Activated naive CD4-positive, alpha-beta T cell treated with anti-CD3 and anti-CD28 coated beads, Interleukin-2, amount 50 U/mL, for 72 hours (primary cell): ENCODE measurements around the gene POU2F2. TPM values are rescaled to one million over a fixed set of nuclear protein-coding genes. Genes with fewer than 3 reads are reported as not detected.

Experiments
- ATAC-seq, 2 donors: fragments of 150-1000 bp; cut with Tn5 transposase; 2 replicates each; pipeline ENCODE4 v1.10.0; 2021; ENCODE audit warnings: mild to moderate bottlenecking in 2 of 2, moderate library complexity in 2 of 2
- DNase-seq, 2 donors: peaks; one replicate each; pipeline ENCODE4 v3.0.0; 2021 to 2022; ENCODE audit warnings: low spot score in 2 of 2
- H3K27ac Mint-ChIP-seq, 2 donors: one replicate each; pipeline ENCODE4 v1.8.0; 2022; ENCODE audit warnings: mild to moderate bottlenecking in 2 of 2, mixed read lengths in 2 of 2
- H3K36me3 Mint-ChIP-seq, 2 donors: one replicate each; pipeline ENCODE4 v1.8.0; 2022; ENCODE audit warnings: mixed read lengths in 2 of 2
- H3K9me3 Mint-ChIP-seq, 2 donors: one replicate each; pipeline ENCODE4 v1.8.0; 2022; ENCODE audit warnings: mixed read lengths in 2 of 2
- total RNA-seq, 2 donors: library from RNA; stranded (reverse); gene quantifications; one replicate each; pipeline ENCODE4 v1.2.3, GENCODE V29; 2022

The POU2F2 gene
- total RNA-seq, 2 donors from 2014 or later: 34.2 to 39.6 TPM

GRCh38 chr19:42097461-42097860, 34.8 kb downstream of the POU2F2 start:
- H3K27ac Mint-ChIP-seq: no peak overlapping the region
- H3K36me3 Mint-ChIP-seq: peaks cover 0 to 9% of the 10 kb centered on the region in 2 donors
- H3K9me3 Mint-ChIP-seq: no peaks in the 10 kb centered on the region
- no peak for ATAC-seq
- DNase-seq: no peak

- Mint-ChIP-seq H3K36me3 (peaks cover 0 to 13% of the 10 kb centered on the region in 2 donors), H3K27ac (no peak overlapping the region), H3K9me3 (no peaks in the 10 kb centered on the region)
- DNase-seq (no peak), ATAC-seq (no peak)
Observed at GRCh38 chr19:42096255-42096837, 35.9 kb downstream of the POU2F2 start.

- Mint-ChIP-seq H3K9me3 (no peaks in the 10 kb centered on the region), H3K36me3 (peaks cover 0 to 16% of the 10 kb centered on the region in 2 donors), H3K27ac (no peak overlapping the region)
- DNase-seq: no peak
- ATAC-seq: no peak
Observed at GRCh38 chr19:42095814-42096230, 36.4 kb downstream of the POU2F2 start.

- Mint-ChIP-seq H3K27ac (peak overlapping the region in 1 of 2 donors; percentile 72), H3K36me3 (peaks cover 0 to 21% of the 10 kb centered on the region in 2 donors), H3K9me3 (no peaks in the 10 kb centered on the region)
- ATAC-seq (no peak), DNase-seq (no peak)
Observed at GRCh38 chr19:42095142-42095813, 37.0 kb downstream of the POU2F2 start.

- Mint-ChIP-seq H3K9me3 (no peaks in the 10 kb centered on the region), H3K27ac (no peak overlapping the region), H3K36me3 (peaks cover 0 to 21% of the 10 kb centered on the region in 2 donors)
- ATAC-seq: no peak
- DNase-seq: no peak
Observed at GRCh38 chr19:42093926-42094325, 38.3 kb downstream of the POU2F2 start.

GRCh38 chr19:42093505-42093904, 38.7 kb downstream of the POU2F2 start:
- no peak for DNase-seq
- H3K36me3 Mint-ChIP-seq: peaks cover 0 to 21% of the 10 kb centered on the region in 2 donors
- no peak for ATAC-seq
- no peaks in the 10 kb centered on the region for H3K9me3 Mint-ChIP-seq
- H3K27ac Mint-ChIP-seq: no peak overlapping the region

GRCh38 chr19:42092350-42092749, 39.9 kb downstream of the POU2F2 start:
- H3K27ac Mint-ChIP-seq: peak overlapping the region in 1 of 2 donors; percentile 78
- DNase-seq: peak in 1 of 2 donors; percentile 56

GRCh38 chr19:42091742-42092141, 40.5 kb downstream of the POU2F2 start:
- H3K9me3 Mint-ChIP-seq: no peaks in the 10 kb centered on the region
- ATAC-seq: no peak
- H3K27ac Mint-ChIP-seq: no peak overlapping the region
- peaks cover 0 to 19% of the 10 kb centered on the region in 2 donors for H3K36me3 Mint-ChIP-seq
- no peak for DNase-seq

More at GRCh38 chr19:42092350-42092749, 39.9 kb downstream of the POU2F2 start:
- H3K9me3 Mint-ChIP-seq: no peaks in the 10 kb centered on the region
- peaks cover 0 to 21% of the 10 kb centered on the region in 2 donors for H3K36me3 Mint-ChIP-seq
- ATAC-seq: peak; percentile 51 to 69

- H3K27ac Mint-ChIP-seq: peak overlapping the region; percentile 57 to 77
Observed at GRCh38 chr19:42091300-42091699, 40.9 kb downstream of the POU2F2 start.

GRCh38 chr19:42090672-42091071, 41.6 kb downstream of the POU2F2 start:
- DNase-seq: no peak
- Mint-ChIP-seq H3K27ac (peak overlapping the region; percentile 37 to 77), H3K9me3 (no peaks in the 10 kb centered on the region), H3K36me3 (peaks cover 0 to 14% of the 10 kb centered on the region in 2 donors)
- no peak for ATAC-seq

More at GRCh38 chr19:42091300-42091699, 40.9 kb downstream of the POU2F2 start:
- no peak for ATAC-seq
- Mint-ChIP-seq H3K36me3 (peaks cover 0 to 14% of the 10 kb centered on the region in 2 donors), H3K9me3 (no peaks in the 10 kb centered on the region)
- DNase-seq: no peak

GRCh38 chr19:42089772-42090171, 42.5 kb downstream of the POU2F2 start:
- H3K36me3 Mint-ChIP-seq: peaks cover 0 to 14% of the 10 kb centered on the region in 2 donors
- DNase-seq (no peak), ATAC-seq (no peak)
- no peaks in the 10 kb centered on the region for H3K9me3 Mint-ChIP-seq
- peak overlapping the region; percentile 22 to 74 for H3K27ac Mint-ChIP-seq

- no peak for ATAC-seq
- no peaks in the 10 kb centered on the region for H3K9me3 Mint-ChIP-seq
Observed at GRCh38 chr19:42089191-42089750, 43.0 kb downstream of the POU2F2 start.

GRCh38 chr19:42088471-42089190, 43.6 kb downstream of the POU2F2 start:
- H3K27ac Mint-ChIP-seq: peak overlapping the region; percentile 74 to 91
- DNase-seq: no peak

More at GRCh38 chr19:42089191-42089750, 43.0 kb downstream of the POU2F2 start:
- peaks cover 0 to 14% of the 10 kb centered on the region in 2 donors for H3K36me3 Mint-ChIP-seq
- DNase-seq: no peak
- H3K27ac Mint-ChIP-seq: peak overlapping the region; percentile 30 to 74

GRCh38 chr19:42086770-42087550, 45.3 kb downstream of the POU2F2 start:
- ATAC-seq (no peak), DNase-seq (no peak)
- Mint-ChIP-seq H3K27ac (no peak overlapping the region), H3K9me3 (no peaks in the 10 kb centered on the region), H3K36me3 (peaks cover 0 to 8% of the 10 kb centered on the region in 2 donors)

More at GRCh38 chr19:42088471-42089190, 43.6 kb downstream of the POU2F2 start:
- Mint-ChIP-seq H3K36me3 (peaks cover 0 to 14% of the 10 kb centered on the region in 2 donors), H3K9me3 (no peaks in the 10 kb centered on the region)
- peak in 1 of 2 donors; percentile 28 for ATAC-seq

GRCh38 chr19:42086188-42086736, 46.0 kb downstream of the POU2F2 start:
- Mint-ChIP-seq H3K9me3 (no peaks in the 10 kb centered on the region), H3K27ac (peak overlapping the region in 1 of 2 donors; percentile 31), H3K36me3 (peaks cover 0 to 8% of the 10 kb centered on the region in 2 donors)
- DNase-seq (no peak), ATAC-seq (no peak)

- ATAC-seq: no peak
- Mint-ChIP-seq H3K9me3 (no peaks in the 10 kb centered on the region), H3K36me3 (peaks cover 0 to 1% of the 10 kb centered on the region in 2 donors), H3K27ac (peak overlapping the region in 1 of 2 donors; percentile 26)
- DNase-seq: no peak
Observed at GRCh38 chr19:42083537-42083936, 48.7 kb downstream of the POU2F2 start.
